Testis (tissue), 2 donors: ENCODE results near the gene RNF11.

Experiments
- POLR2A ChIP-seq: fragments of 450-650 bp; IDR thresholded peaks from one replicate; pipeline ENCODE4 v1.6.1; 2017; ENCODE audit warnings: antibody characterized with exemption, mild to moderate bottlenecking, moderate library complexity
- TF ChIP-seq, protein P1 (sequence below), 3 experiments: fragments of 450-650 bp in 2 of 3; fragments of 200-600 bp in 1 of 3; sonication (generic) in 1 of 3; IDR thresholded peaks; one replicate each; pipeline ENCODE4 v1.5.1; 2016 to 2019; ENCODE audit warnings: antibody characterized with exemption in 3 of 3, mild to moderate bottlenecking in 2 of 3, moderate library complexity in 1 of 3

DNA sequence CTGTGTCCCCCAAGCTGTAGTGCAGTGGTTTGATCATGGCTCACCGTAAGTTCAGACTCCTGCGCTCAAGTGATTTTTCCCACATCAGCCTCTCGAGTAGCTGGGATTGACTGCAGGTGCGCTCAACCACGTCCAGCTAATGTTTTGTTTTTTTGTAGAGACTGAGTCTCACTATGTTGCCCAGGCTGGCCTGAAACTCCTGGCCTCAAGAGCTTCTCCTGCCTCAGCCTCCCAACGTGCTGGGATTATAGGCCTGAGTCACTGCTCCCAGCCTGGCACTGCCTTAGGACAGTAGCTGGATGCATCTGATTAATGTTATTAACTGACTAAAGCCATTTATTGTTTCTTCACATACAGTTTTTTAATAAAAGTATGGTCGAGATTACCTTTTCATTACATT, 40.2 kb downstream of the RNF11 start:
- TF ChIP-seq POLR2A, result no peak
- TF ChIP-seq, protein P1, sequence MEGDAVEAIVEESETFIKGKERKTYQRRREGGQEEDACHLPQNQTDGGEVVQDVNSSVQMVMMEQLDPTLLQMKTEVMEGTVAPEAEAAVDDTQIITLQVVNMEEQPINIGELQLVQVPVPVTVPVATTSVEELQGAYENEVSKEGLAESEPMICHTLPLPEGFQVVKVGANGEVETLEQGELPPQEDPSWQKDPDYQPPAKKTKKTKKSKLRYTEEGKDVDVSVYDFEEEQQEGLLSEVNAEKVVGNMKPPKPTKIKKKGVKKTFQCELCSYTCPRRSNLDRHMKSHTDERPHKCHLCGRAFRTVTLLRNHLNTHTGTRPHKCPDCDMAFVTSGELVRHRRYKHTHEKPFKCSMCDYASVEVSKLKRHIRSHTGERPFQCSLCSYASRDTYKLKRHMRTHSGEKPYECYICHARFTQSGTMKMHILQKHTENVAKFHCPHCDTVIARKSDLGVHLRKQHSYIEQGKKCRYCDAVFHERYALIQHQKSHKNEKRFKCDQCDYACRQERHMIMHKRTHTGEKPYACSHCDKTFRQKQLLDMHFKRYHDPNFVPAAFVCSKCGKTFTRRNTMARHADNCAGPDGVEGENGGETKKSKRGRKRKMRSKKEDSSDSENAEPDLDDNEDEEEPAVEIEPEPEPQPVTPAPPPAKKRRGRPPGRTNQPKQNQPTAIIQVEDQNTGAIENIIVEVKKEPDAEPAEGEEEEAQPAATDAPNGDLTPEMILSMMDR (IDR thresholded peaks at IDR 0.05), result no peak
